Measurements from ENCODE around the gene RHEX. TPM values are rescaled to one million over a fixed set of nuclear protein-coding genes. Genes with fewer than 3 reads are reported as not detected.

RHEX gene
- polyA plus RNA-seq, 12 donors = 0.26 to 3.7 (median 0.51) TPM; not detected in 3

Other genes with a start within 250 kb of the RHEX start
- gene SLC41A1, start 240.0 kb upstream of the RHEX start, polyA plus RNA-seq (ENCODE audit: insufficient read length in 12 of 12) = 10 to 100 TPM in 11 of 12 donors, not detected in 1; 18.9 to 38.8 (median 30.8) TPM
- gene PM20D1, start 203.0 kb upstream of the RHEX start, polyA plus RNA-seq (ENCODE audit: insufficient read length in 12 of 12) = under 1 TPM in 5 of 12 donors, not detected in 7; 0.11 to 0.88 (median 0.29) TPM
- gene SLC26A9, start 109.7 kb upstream of the RHEX start, polyA plus RNA-seq (ENCODE audit: insufficient read length in 12 of 12) = under 1 TPM in 6 of 12 donors, not detected in 6; 0.05 to 0.27 (median 0.09) TPM
- gene RAB7B, start 49.8 kb upstream of the RHEX start, polyA plus RNA-seq (ENCODE audit: insufficient read length in 12 of 12) = 10 to 100 TPM in 5 of 12 donors, 1 to 10 TPM in 6, not detected in 1; 8.7 to 19.4 (median 10.0) TPM
- gene CTSE, start 29.3 kb upstream of the RHEX start, polyA plus RNA-seq (ENCODE audit: insufficient read length in 12 of 12) = under 1 TPM in 10 of 12 donors, not detected in 2; 0.07 to 0.98 (median 0.26) TPM
- gene AVPR1B, start 64.2 kb downstream of the RHEX start, polyA plus RNA-seq (ENCODE audit: insufficient read length in 12 of 12) = under 1 TPM in 10 of 12 donors, not detected in 2; 0.19 to 0.59 (median 0.34) TPM
- 1 to 10 TPM in 10 of 12 donors, not detected in 2; 3.1 to 5.4 (median 4.5) TPM for gene FAM72A, start 149.7 kb downstream of the RHEX start, polyA plus RNA-seq (ENCODE audit: insufficient read length in 12 of 12)
- gene SRGAP2, start 150.4 kb downstream of the RHEX start, polyA plus RNA-seq (ENCODE audit: insufficient read length in 12 of 12) = 10 to 100 TPM in 11 of 12 donors, not detected in 1; 58.8 to 88.3 (median 76.3) TPM

Data from muscle of arm (tissue), 12 donors.